ENCODE data around the gene CDH1.

DNA sequence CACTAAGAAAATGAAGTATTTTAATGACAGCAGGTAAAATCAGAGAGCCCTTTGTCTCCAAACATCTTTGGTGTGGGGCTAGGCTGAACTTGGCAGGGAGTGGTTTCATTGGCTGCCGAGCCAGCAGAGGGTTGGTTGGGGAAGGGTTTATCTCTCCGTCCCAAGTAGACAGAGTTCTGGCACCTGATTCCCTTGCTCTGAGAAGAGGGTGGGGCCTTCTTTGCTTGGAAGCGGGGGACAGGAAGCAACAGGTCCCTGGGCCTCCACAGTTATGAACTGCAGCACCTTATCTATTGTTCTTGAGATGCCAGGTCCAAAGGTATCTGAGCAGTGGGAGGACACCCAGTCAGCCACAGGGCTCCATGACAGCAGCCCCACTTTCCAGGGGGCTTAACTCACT, 12.3 kb upstream of the CDH1 start:
- no peak for TF ChIP-seq CTCF (IDR thresholded peaks at IDR 0.05)
- no peak for TF ChIP-seq POLR2A (IDR thresholded peaks at IDR 0.05)

Measured in heart left ventricle (tissue), 13 donors.